Measurements from ENCODE around the gene EHMT2. TPM values are rescaled to one million over a fixed set of nuclear protein-coding genes. Genes with fewer than 3 reads are reported as not detected.

Gene EHMT2
- polyA plus RNA-seq, 2 of the 4 experiments (the other 2 are of a cell fraction), result 15.4 to 32.3 TPM

Small RNA genes within 50 kb of the gene (small RNA-seq; reads per million reads assigned to genes)
- gene AL645922.1 (0 reads per million in 6 experiments), gene SNORD48 (3.1 to 146 (median 45.1) reads per million in 6 experiments), gene SNORD52 (0 reads per million in 6 experiments)

Other genes with a start within 250 kb of the EHMT2 start
Only the 30 nearest of the 36 such genes appear.
- gene LY6G5B, start 227.7 kb downstream of the EHMT2 start, polyA plus RNA-seq (2011; rRNA removed), result 5.9 and 6.7 TPM in 2 replicates
- gene LY6G5B, start 227.7 kb downstream of the EHMT2 start, polyA plus RNA-seq (2017; fragmentation: RNase III; extraction: RNeasy Plus Mini Kit Qiagen cat#74134 plus additional on column Dnase treatment), result 9.0 to 12.3 TPM (median 9.9 TPM) in 3 replicates
- gene LY6G5C, start 216.6 kb downstream of the EHMT2 start, polyA plus RNA-seq (2011; rRNA removed), result 1.2 and 1.6 TPM in 2 replicates
- 1.5 to 1.9 TPM (median 1.6 TPM) in 3 replicates for gene LY6G5C, start 216.6 kb downstream of the EHMT2 start, polyA plus RNA-seq (2017; fragmentation: RNase III; extraction: RNeasy Plus Mini Kit Qiagen cat#74134 plus additional on column Dnase treatment)
- gene ABHD16A, start 194.4 kb downstream of the EHMT2 start, polyA plus RNA-seq (2011; rRNA removed), result 22.3 and 22.6 TPM in 2 replicates
- gene ABHD16A, start 194.4 kb downstream of the EHMT2 start, polyA plus RNA-seq (2017; fragmentation: RNase III; extraction: RNeasy Plus Mini Kit Qiagen cat#74134 plus additional on column Dnase treatment), result 14.5 to 16.6 TPM (median 16.2 TPM) in 3 replicates
- gene LY6G6F, start 190.8 kb downstream of the EHMT2 start, polyA plus RNA-seq (2011; rRNA removed), result not detected in 2 replicates
- not detected in 3 replicates for gene LY6G6F, start 190.8 kb downstream of the EHMT2 start, polyA plus RNA-seq (2017; fragmentation: RNase III; extraction: RNeasy Plus Mini Kit Qiagen cat#74134 plus additional on column Dnase treatment)
- not detected in 2 replicates for gene LY6G6D, start 182.3 kb downstream of the EHMT2 start, polyA plus RNA-seq (2011; rRNA removed)
- gene LY6G6D, start 182.3 kb downstream of the EHMT2 start, polyA plus RNA-seq (2017; fragmentation: RNase III; extraction: RNeasy Plus Mini Kit Qiagen cat#74134 plus additional on column Dnase treatment), result not detected in 3 replicates
- gene LY6G6C, start 176.0 kb downstream of the EHMT2 start, polyA plus RNA-seq (2011; rRNA removed), result 0.08 and 0.11 TPM in 2 replicates
- 0.11 to 0.21 TPM in 2 of 3 replicates, not detected in the other for gene LY6G6C, start 176.0 kb downstream of the EHMT2 start, polyA plus RNA-seq (2017; fragmentation: RNase III; extraction: RNeasy Plus Mini Kit Qiagen cat#74134 plus additional on column Dnase treatment)
- gene MPIG6B, start 174.3 kb downstream of the EHMT2 start, polyA plus RNA-seq (2011; rRNA removed), result not detected in 2 replicates
- gene MPIG6B, start 174.3 kb downstream of the EHMT2 start, polyA plus RNA-seq (2017; fragmentation: RNase III; extraction: RNeasy Plus Mini Kit Qiagen cat#74134 plus additional on column Dnase treatment), result not detected in 3 replicates
- gene DDAH2, start 168.4 kb downstream of the EHMT2 start, polyA plus RNA-seq (2011; rRNA removed), result 19.3 and 20.6 TPM in 2 replicates
- gene DDAH2, start 168.4 kb downstream of the EHMT2 start, polyA plus RNA-seq (2017; fragmentation: RNase III; extraction: RNeasy Plus Mini Kit Qiagen cat#74134 plus additional on column Dnase treatment), result 44.8 to 57.3 TPM (median 54.5 TPM) in 3 replicates
- gene CLIC1, start 161.2 kb downstream of the EHMT2 start, polyA plus RNA-seq (2011; rRNA removed), result 346 and 397 TPM in 2 replicates
- gene CLIC1, start 161.2 kb downstream of the EHMT2 start, polyA plus RNA-seq (2017; fragmentation: RNase III; extraction: RNeasy Plus Mini Kit Qiagen cat#74134 plus additional on column Dnase treatment), result 249 to 283 TPM (median 251 TPM) in 3 replicates
- gene MSH5, start 157.7 kb downstream of the EHMT2 start, polyA plus RNA-seq (2011; rRNA removed), result 36.5 and 42.6 TPM in 2 replicates
- gene MSH5, start 157.7 kb downstream of the EHMT2 start, polyA plus RNA-seq (2017; fragmentation: RNase III; extraction: RNeasy Plus Mini Kit Qiagen cat#74134 plus additional on column Dnase treatment), result 17.1 to 18.8 TPM (median 17.4 TPM) in 3 replicates
- gene SAPCD1, start 135.0 kb downstream of the EHMT2 start, polyA plus RNA-seq (2011; rRNA removed), result 3.3 and 6.9 TPM in 2 replicates
- gene SAPCD1, start 135.0 kb downstream of the EHMT2 start, polyA plus RNA-seq (2017; fragmentation: RNase III; extraction: RNeasy Plus Mini Kit Qiagen cat#74134 plus additional on column Dnase treatment), result 5.8 to 7.5 TPM (median 7.1 TPM) in 3 replicates
- gene VWA7, start 120.4 kb downstream of the EHMT2 start, polyA plus RNA-seq (2011; rRNA removed), result 1.1 TPM in 2 replicates
- gene VWA7, start 120.4 kb downstream of the EHMT2 start, polyA plus RNA-seq (2017; fragmentation: RNase III; extraction: RNeasy Plus Mini Kit Qiagen cat#74134 plus additional on column Dnase treatment), result 0.95 to 1.1 TPM (median 0.98 TPM) in 3 replicates
- gene VARS1, start 101.9 kb downstream of the EHMT2 start, polyA plus RNA-seq (2011; rRNA removed), result 17.7 and 24.7 TPM in 2 replicates
- gene VARS1, start 101.9 kb downstream of the EHMT2 start, polyA plus RNA-seq (2017; fragmentation: RNase III; extraction: RNeasy Plus Mini Kit Qiagen cat#74134 plus additional on column Dnase treatment), result 57.2 to 58.4 TPM (median 58.3 TPM) in 3 replicates
- 54.7 and 73.8 TPM in 2 replicates for gene LSM2, start 90.7 kb downstream of the EHMT2 start, polyA plus RNA-seq (2011; rRNA removed)
- 58.9 to 65.3 TPM (median 59.6 TPM) in 3 replicates for gene LSM2, start 90.7 kb downstream of the EHMT2 start, polyA plus RNA-seq (2017; fragmentation: RNase III; extraction: RNeasy Plus Mini Kit Qiagen cat#74134 plus additional on column Dnase treatment)
- gene HSPA1L, start 82.4 kb downstream of the EHMT2 start, polyA plus RNA-seq (2011; rRNA removed), result 1.2 and 1.6 TPM in 2 replicates
- gene HSPA1L, start 82.4 kb downstream of the EHMT2 start, polyA plus RNA-seq (2017; fragmentation: RNase III; extraction: RNeasy Plus Mini Kit Qiagen cat#74134 plus additional on column Dnase treatment), result 1.2 to 1.7 TPM (median 1.4 TPM) in 3 replicates
- 88.2 and 122 TPM in 2 replicates for gene HSPA1A, start 82.2 kb downstream of the EHMT2 start, polyA plus RNA-seq (2011; rRNA removed)
- 129 to 204 TPM (median 194 TPM) in 3 replicates for gene HSPA1A, start 82.2 kb downstream of the EHMT2 start, polyA plus RNA-seq (2017; fragmentation: RNase III; extraction: RNeasy Plus Mini Kit Qiagen cat#74134 plus additional on column Dnase treatment)
- gene HSPA1B, start 70.0 kb downstream of the EHMT2 start, polyA plus RNA-seq (2011; rRNA removed), result 52.7 and 70.6 TPM in 2 replicates
- gene HSPA1B, start 70.0 kb downstream of the EHMT2 start, polyA plus RNA-seq (2017; fragmentation: RNase III; extraction: RNeasy Plus Mini Kit Qiagen cat#74134 plus additional on column Dnase treatment), result 56.7 to 125 TPM (median 98.6 TPM) in 3 replicates
- 15.8 and 20.6 TPM in 2 replicates for gene NEU1, start 34.9 kb downstream of the EHMT2 start, polyA plus RNA-seq (2011; rRNA removed)
- 12.8 to 19.2 TPM (median 16.0 TPM) in 3 replicates for gene NEU1, start 34.9 kb downstream of the EHMT2 start, polyA plus RNA-seq (2017; fragmentation: RNase III; extraction: RNeasy Plus Mini Kit Qiagen cat#74134 plus additional on column Dnase treatment)
- gene SLC44A4, start 18.7 kb downstream of the EHMT2 start, polyA plus RNA-seq (2011; rRNA removed), result 0.24 and 0.27 TPM in 2 replicates
- gene SLC44A4, start 18.7 kb downstream of the EHMT2 start, polyA plus RNA-seq (2017; fragmentation: RNase III; extraction: RNeasy Plus Mini Kit Qiagen cat#74134 plus additional on column Dnase treatment), result not detected in 3 replicates
- 2.2 and 2.9 TPM in 2 replicates for gene ZBTB12, start 4.4 kb upstream of the EHMT2 start, polyA plus RNA-seq (2011; rRNA removed)
- 8.4 to 10.1 TPM (median 10.0 TPM) in 3 replicates for gene ZBTB12, start 4.4 kb upstream of the EHMT2 start, polyA plus RNA-seq (2017; fragmentation: RNase III; extraction: RNeasy Plus Mini Kit Qiagen cat#74134 plus additional on column Dnase treatment)
- gene C2, start 30.0 kb upstream of the EHMT2 start, polyA plus RNA-seq (2011; rRNA removed), result 0.83 and 0.87 TPM in 2 replicates
- 0.22 to 0.41 TPM (median 0.36 TPM) in 3 replicates for gene C2, start 30.0 kb upstream of the EHMT2 start, polyA plus RNA-seq (2017; fragmentation: RNase III; extraction: RNeasy Plus Mini Kit Qiagen cat#74134 plus additional on column Dnase treatment)
- gene CFB, start 48.4 kb upstream of the EHMT2 start, polyA plus RNA-seq (2011; rRNA removed), result 5.6 and 8.6 TPM in 2 replicates
- gene CFB, start 48.4 kb upstream of the EHMT2 start, polyA plus RNA-seq (2017; fragmentation: RNase III; extraction: RNeasy Plus Mini Kit Qiagen cat#74134 plus additional on column Dnase treatment), result 2.7 to 4.9 TPM (median 4.4 TPM) in 3 replicates
- 54.1 and 64.2 TPM in 2 replicates for gene NELFE, start 61.3 kb upstream of the EHMT2 start, polyA plus RNA-seq (2011; rRNA removed)
- gene NELFE, start 61.3 kb upstream of the EHMT2 start, polyA plus RNA-seq (2017; fragmentation: RNase III; extraction: RNeasy Plus Mini Kit Qiagen cat#74134 plus additional on column Dnase treatment), result 70.6 to 73.6 TPM (median 72.4 TPM) in 3 replicates
- 20.8 and 23.4 TPM in 2 replicates for gene SKIC2, start 61.5 kb upstream of the EHMT2 start, polyA plus RNA-seq (2011; rRNA removed)
- gene SKIC2, start 61.5 kb upstream of the EHMT2 start, polyA plus RNA-seq (2017; fragmentation: RNase III; extraction: RNeasy Plus Mini Kit Qiagen cat#74134 plus additional on column Dnase treatment), result 33.2 to 40.5 TPM (median 37.5 TPM) in 3 replicates
- 12.7 and 16.0 TPM in 2 replicates for gene DXO, start 74.4 kb upstream of the EHMT2 start, polyA plus RNA-seq (2011; rRNA removed)
- gene DXO, start 74.4 kb upstream of the EHMT2 start, polyA plus RNA-seq (2017; fragmentation: RNase III; extraction: RNeasy Plus Mini Kit Qiagen cat#74134 plus additional on column Dnase treatment), result 11.6 to 15.6 TPM (median 14.6 TPM) in 3 replicates
- gene C4A, start 84.4 kb upstream of the EHMT2 start, polyA plus RNA-seq (2011; rRNA removed), result 1.6 and 1.8 TPM in 2 replicates
- 1.3 to 1.4 TPM (median 1.4 TPM) in 3 replicates for gene C4A, start 84.4 kb upstream of the EHMT2 start, polyA plus RNA-seq (2017; fragmentation: RNase III; extraction: RNeasy Plus Mini Kit Qiagen cat#74134 plus additional on column Dnase treatment)
- gene C4B, start 117.1 kb upstream of the EHMT2 start, polyA plus RNA-seq (2011; rRNA removed), result 1.2 and 1.3 TPM in 2 replicates
- gene C4B, start 117.1 kb upstream of the EHMT2 start, polyA plus RNA-seq (2017; fragmentation: RNase III; extraction: RNeasy Plus Mini Kit Qiagen cat#74134 plus additional on column Dnase treatment), result 1.0 to 1.3 TPM (median 1.3 TPM) in 3 replicates
- gene CYP21A2, start 140.7 kb upstream of the EHMT2 start, polyA plus RNA-seq (2011; rRNA removed), result not detected in 2 replicates
- not detected in 3 replicates for gene CYP21A2, start 140.7 kb upstream of the EHMT2 start, polyA plus RNA-seq (2017; fragmentation: RNase III; extraction: RNeasy Plus Mini Kit Qiagen cat#74134 plus additional on column Dnase treatment)
- 0.80 and 1.3 TPM in 2 replicates for gene TNXB, start 211.6 kb upstream of the EHMT2 start, polyA plus RNA-seq (2011; rRNA removed)
- 0.51 to 1.7 TPM (median 0.64 TPM) in 3 replicates for gene TNXB, start 211.6 kb upstream of the EHMT2 start, polyA plus RNA-seq (2017; fragmentation: RNase III; extraction: RNeasy Plus Mini Kit Qiagen cat#74134 plus additional on column Dnase treatment)
- gene ATF6B, start 230.5 kb upstream of the EHMT2 start, polyA plus RNA-seq (2011; rRNA removed), result 19.3 and 41.2 TPM in 2 replicates
- gene ATF6B, start 230.5 kb upstream of the EHMT2 start, polyA plus RNA-seq (2017; fragmentation: RNase III; extraction: RNeasy Plus Mini Kit Qiagen cat#74134 plus additional on column Dnase treatment), result 23.1 to 33.8 TPM (median 29.0 TPM) in 3 replicates

Data from A549 (cell line).